MM.1S (cell line): Measurements from ENCODE around the gene PLPPR4.

Experiments
- EZH2 ChIP-seq: fragments of 300-600 bp; sonication (generic); optimal IDR thresholded peaks from 2 replicates; pipeline ENCODE3; 2017; ENCODE audit warnings: low read depth, mild to moderate bottlenecking, antibody characterized with exemption, low read length, mixed read lengths
- TF ChIP-seq, protein P1 (sequence below): fragments of 300-600 bp; sonication (generic); IDR thresholded peaks from 2 replicates; pipeline ENCODE4 v1.5.1; 2016; ENCODE audit warnings: antibody characterized with exemption, low read length, mixed read lengths

GRCh38 chr1:99269321-99269720 is 5.0 kb downstream of the PLPPR4 start:
- TF ChIP-seq EZH2 = no peak
- TF ChIP-seq, protein P1, sequence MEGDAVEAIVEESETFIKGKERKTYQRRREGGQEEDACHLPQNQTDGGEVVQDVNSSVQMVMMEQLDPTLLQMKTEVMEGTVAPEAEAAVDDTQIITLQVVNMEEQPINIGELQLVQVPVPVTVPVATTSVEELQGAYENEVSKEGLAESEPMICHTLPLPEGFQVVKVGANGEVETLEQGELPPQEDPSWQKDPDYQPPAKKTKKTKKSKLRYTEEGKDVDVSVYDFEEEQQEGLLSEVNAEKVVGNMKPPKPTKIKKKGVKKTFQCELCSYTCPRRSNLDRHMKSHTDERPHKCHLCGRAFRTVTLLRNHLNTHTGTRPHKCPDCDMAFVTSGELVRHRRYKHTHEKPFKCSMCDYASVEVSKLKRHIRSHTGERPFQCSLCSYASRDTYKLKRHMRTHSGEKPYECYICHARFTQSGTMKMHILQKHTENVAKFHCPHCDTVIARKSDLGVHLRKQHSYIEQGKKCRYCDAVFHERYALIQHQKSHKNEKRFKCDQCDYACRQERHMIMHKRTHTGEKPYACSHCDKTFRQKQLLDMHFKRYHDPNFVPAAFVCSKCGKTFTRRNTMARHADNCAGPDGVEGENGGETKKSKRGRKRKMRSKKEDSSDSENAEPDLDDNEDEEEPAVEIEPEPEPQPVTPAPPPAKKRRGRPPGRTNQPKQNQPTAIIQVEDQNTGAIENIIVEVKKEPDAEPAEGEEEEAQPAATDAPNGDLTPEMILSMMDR = no peak
